Vagina (tissue), 2 donors: Measurements from ENCODE around the gene TENT5C.

Experiments used
- CTCF ChIP-seq, 3 experiments: fragments of 450-650 bp in 2 of 3; fragments of 200-600 bp in 1 of 3; sonication (generic) in 1 of 3; IDR thresholded peaks; one replicate each; pipeline ENCODE4 v1.5.1; 2017 to 2019; ENCODE audit warnings: antibody characterized with exemption in 3 of 3, mild to moderate bottlenecking in 2 of 3, moderate library complexity in 2 of 3
- POLR2A ChIP-seq, 2 donors: fragments of 450-650 bp; IDR thresholded peaks; one replicate each; pipeline ENCODE4 v1.6.1; 2017; ENCODE audit warnings: antibody characterized with exemption in 2 of 2, mild to moderate bottlenecking in 2 of 2, moderate library complexity in 2 of 2

- TF ChIP-seq CTCF (IDR thresholded peaks at IDR 0.05) (no peak), POLR2A (IDR thresholded peaks at IDR 0.05) (no peak)
Observed at GRCh38 chr1:117606649-117607430, 992 bp downstream of the TENT5C start.
